Kidney (tissue), 14 donors: ENCODE results near the gene COL21A1. TPM values are rescaled to one million over a fixed set of nuclear protein-coding genes. Genes with fewer than 3 reads are reported as not detected.

Source experiments
- DNase-seq, 5 donors: peaks; one replicate each; pipeline ENCODE4 v3.0.0-alpha.2; 2013 to 2020
- FAIRE-seq: peaks from 2 replicates; lab custom pipeline; 2012; peaks lifted over from hg19 to GRCh38; lab: Jason Lieb, UNC
- H3K27ac ChIP-seq, 2 donors: one replicate each; pipeline ENCODE4 v1.7.0; 2013; ENCODE audit warnings: low read depth in 2 of 2, low read length in 2 of 2, inconsistent platforms in 1 of 2
- H3K27me3 ChIP-seq: one replicate; pipeline ENCODE4 v1.7.1; 2013; ENCODE audit warnings: low read length, inconsistent platforms; ENCODE audit not compliant: control insufficient read depth, insufficient read depth
- H3K36me3 ChIP-seq, 3 donors: one replicate each; pipeline versions ENCODE4 v1.7.0 to v1.7.1; 2013; ENCODE audit warnings: low read length in 3 of 3, control low read depth in 1 of 3, inconsistent platforms in 1 of 3; ENCODE audit not compliant: insufficient read depth in 3 of 3, control insufficient read depth in 2 of 3
- H3K4me1 ChIP-seq, 3 donors: one replicate each; pipeline versions ENCODE4 v1.7.0 to v1.7.1; 2013; ENCODE audit warnings: low read length in 3 of 3, inconsistent platforms in 1 of 3, low read depth in 1 of 3; ENCODE audit not compliant: control insufficient read depth in 2 of 3, insufficient read depth in 2 of 3
- H3K4me3 ChIP-seq, 3 donors: one replicate each; pipeline versions ENCODE4 v1.7.0 to v1.8.1; 2013; ENCODE audit warnings: low read length in 3 of 3, control low read depth in 1 of 3, inconsistent platforms in 1 of 3
- H3K9ac ChIP-seq, 3 donors: one replicate each; pipeline versions ENCODE4 v1.7.0 to v1.7.1; 2013; ENCODE audit warnings: low read length in 3 of 3, control low read depth in 1 of 3, inconsistent platforms in 1 of 3
- H3K9me3 ChIP-seq, 3 donors: one replicate each; pipeline versions ENCODE4 v1.7.0 to v1.7.1; 2013; ENCODE audit warnings: low read length in 3 of 3, control low read depth in 1 of 3, inconsistent platforms in 1 of 3; ENCODE audit not compliant: control insufficient read depth in 2 of 3, insufficient read depth in 1 of 3
- CTCF ChIP-seq: IDR thresholded peaks from 3 replicates; pipeline ENCODE4 v1.5.1; 2012; ENCODE audit warnings: mild to moderate bottlenecking, moderate library complexity, borderline replicate concordance; ENCODE audit not compliant: insufficient read depth; ENCODE audit errors: extremely low read depth
- intact Hi-C: fragments of 100-400 bp; cut with DNase I; formaldehyde crosslinking; loops from one replicate; pipeline ENCODE4 v1.11.1; 2022
- polyA plus RNA-seq: library from polyadenylated mRNA; stranded (reverse); fragments of 350-450 nt; fragmentation: Illumina TruSeq; extraction: RNeasy Lipid Tissue Mini Kit (QIAGEN cat#74804); gene quantifications from one replicate; pipeline ENCODE4 v1.2.3, GENCODE V29; 2014; ENCODE audit warnings: low read depth, low replicate concordance; ENCODE audit not compliant: insufficient read depth
- total RNA-seq: library from RNA; stranded (reverse); fragmentation: NEBNext Ultra II Directional; extraction: Animal tissue kit (Norgen Biotek cat#: 25700); gene quantifications from one replicate; pipeline ENCODE4 v1.2.1, GENCODE V29; 2021
- donor health status: control.
- donor health status: control.
- donor health status: control.
- donor health status: control.
- donor health status: control.
- donor health status: DM: yes; HTN: yes; CAD: no.
- donor health status: Normal renal cell carcinoma (clear cell type).

Gene COL21A1
- total and polyA plus RNA-seq, 2 donors from 2014 or later, result 1.6 to 3.1 TPM

- Histone ChIP-seq H3K9me3 (peaks cover 0 to 11% (median 2%) of the 10 kb centered on the region in 3 donors), H3K27ac (no peak overlapping the region), H3K4me3 (no peak overlapping the region), H3K9ac (no peak overlapping the region), H3K4me1 (no peaks in the 10 kb centered on the region), H3K27me3 (no peaks in the 10 kb centered on the region), H3K36me3 (no peaks in the 10 kb centered on the region)
- no peak for TF ChIP-seq CTCF
- intact Hi-C loops, result no loop called here
- DNase-seq (no peak), FAIRE-seq (no peak)
Observed at GRCh38 chr6:56115715-56116114, 131.7 kb downstream of the COL21A1 start.

- no peak overlapping the region for H3K27ac ChIP-seq
- DNase-seq, result no peak
- no peak overlapping the region for H3K4me3 ChIP-seq
- H3K36me3 ChIP-seq, result no peaks in the 10 kb centered on the region
- H3K9ac ChIP-seq, result no peak overlapping the region
- intact Hi-C loops, result no loop called here
- no peak for FAIRE-seq
- H3K27me3 ChIP-seq, result no peaks in the 10 kb centered on the region
- no peak for TF ChIP-seq CTCF
- H3K9me3 ChIP-seq, result peaks cover 0 to 7% (median 3%) of the 10 kb centered on the region in 3 donors
- no peaks in the 10 kb centered on the region for H3K4me1 ChIP-seq
Observed at GRCh38 chr6:56109149-56109548, 138.2 kb downstream of the COL21A1 start.

- H3K36me3 ChIP-seq, result no peaks in the 10 kb centered on the region
- no peak for TF ChIP-seq CTCF
- FAIRE-seq, result no peak
Observed at GRCh38 chr6:56106231-56106630, 141.1 kb downstream of the COL21A1 start.

GRCh38 chr6:56104591-56104990 is 142.8 kb downstream of the COL21A1 start:
- DNase-seq (no peak), FAIRE-seq (no peak)
- Histone ChIP-seq H3K27me3 (no peaks in the 10 kb centered on the region), H3K4me3 (no peak overlapping the region), H3K36me3 (no peaks in the 10 kb centered on the region), H3K9ac (no peak overlapping the region), H3K9me3 (no peaks in the 10 kb centered on the region), H3K27ac (no peak overlapping the region), H3K4me1 (no peaks in the 10 kb centered on the region)
- intact Hi-C loops, result no loop called here
- no peak for TF ChIP-seq CTCF

More at GRCh38 chr6:56106231-56106630, 141.1 kb downstream of the COL21A1 start:
- H3K27ac ChIP-seq, result no peak overlapping the region
- H3K4me3 ChIP-seq, result no peak overlapping the region
- no peaks in the 10 kb centered on the region for H3K27me3 ChIP-seq
- H3K4me1 ChIP-seq, result no peaks in the 10 kb centered on the region
- no peak overlapping the region for H3K9ac ChIP-seq
- intact Hi-C loops, result no loop called here
- no peak for DNase-seq
- H3K9me3 ChIP-seq, result peaks cover 0 to 3% (median 0%) of the 10 kb centered on the region in 3 donors
